ENCODE measurements around the gene STOX1. TPM values are rescaled to one million over a fixed set of nuclear protein-coding genes. Genes with fewer than 3 reads are reported as not detected.
"Not testable (repeated sequence)": the region's sequence is repeated elsewhere in the genome, so short reads cannot be mapped to it uniquely, and the experiment has no call there.

The STOX1 gene
- total RNA-seq, 2 donors from 2014 or later: 0.19 to 0.41 TPM

DNA sequence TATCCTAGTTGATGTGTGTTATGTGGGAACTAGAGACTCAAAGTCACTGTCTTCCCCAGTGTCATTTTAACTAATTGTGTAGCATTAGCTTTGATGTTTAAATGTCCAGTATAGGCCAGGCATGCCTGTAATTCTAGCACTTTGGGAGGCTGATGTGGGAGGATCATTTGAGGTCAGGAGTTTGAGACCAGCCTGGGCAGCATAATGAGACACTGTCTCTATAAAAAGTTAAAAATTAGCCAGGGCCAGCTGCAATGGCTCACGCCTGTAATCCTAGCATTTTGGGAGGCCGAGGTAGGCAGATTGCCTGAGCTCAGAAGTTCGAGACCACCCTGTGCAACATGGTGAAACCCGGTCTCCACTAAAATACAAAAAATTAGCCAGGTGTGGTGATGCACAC, 98.2 kb downstream of the STOX1 start:
- Mint-ChIP-seq H3K9me3 (no peaks in the 10 kb centered on the region), H3K27me3 (ENCODE audit: low read depth) (no peaks in the 10 kb centered on the region), H3K27ac (no peak overlapping the region), H3K4me1 (ENCODE audit: low read depth) (no peaks in the 10 kb centered on the region), H3K4me3 (no peak overlapping the region), H3K36me3 (ENCODE audit: insufficient read depth in 2 of 2) (peaks cover 3 to 18% of the 10 kb centered on the region in 2 donors)
- DNase-seq (no peak), ATAC-seq (replicated peaks in 1 of 2) (no peak)

GRCh38 chr10:68929157-68929556, 101.8 kb downstream of the STOX1 start:
- not testable (repeated sequence) for H3K9me3 Mint-ChIP-seq; H3K27me3 Mint-ChIP-seq (ENCODE audit: low read depth); H3K4me3 Mint-ChIP-seq; H3K27ac Mint-ChIP-seq; DNase-seq; ATAC-seq (replicated peaks in 1 of 2); H3K4me1 Mint-ChIP-seq (ENCODE audit: low read depth)
- H3K36me3 Mint-ChIP-seq (ENCODE audit: insufficient read depth in 2 of 2): peaks cover 6 to 23% of the 10 kb centered on the region in 2 donors

- H3K9me3 Mint-ChIP-seq; DNase-seq; H3K4me3 Mint-ChIP-seq; H3K27me3 Mint-ChIP-seq (ENCODE audit: low read depth); H3K27ac Mint-ChIP-seq; ATAC-seq (replicated peaks in 1 of 2); H3K4me1 Mint-ChIP-seq (ENCODE audit: low read depth): not testable (repeated sequence)
- H3K36me3 Mint-ChIP-seq (ENCODE audit: insufficient read depth in 2 of 2): peaks cover 6 to 25% of the 10 kb centered on the region in 2 donors
These were observed 102.6 kb downstream of the STOX1 start for GRCh38 chr10:68929888-68930287.

DNA sequence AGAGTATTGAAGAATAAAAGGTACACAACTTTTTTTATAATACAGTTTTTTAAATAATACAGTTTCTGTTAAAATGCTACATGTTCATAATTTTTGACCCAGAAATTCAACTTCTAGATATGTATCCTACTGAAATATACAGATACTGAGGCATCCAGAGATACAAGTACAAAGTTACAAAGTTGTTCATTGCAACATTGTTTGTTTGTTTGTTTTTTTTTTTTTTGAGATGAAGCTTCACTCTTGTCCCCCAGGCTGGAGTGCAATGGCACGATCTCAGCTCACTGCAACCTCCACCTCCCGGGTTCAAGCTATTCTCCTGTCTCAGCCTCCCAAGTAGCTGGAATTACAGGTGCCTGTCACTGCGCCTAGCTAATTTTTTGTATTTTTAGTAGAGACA, 105.5 kb downstream of the STOX1 start:
- H3K27me3 Mint-ChIP-seq (ENCODE audit: low read depth): not testable (repeated sequence)
- peaks cover 7 to 35% of the 10 kb centered on the region in 2 donors for H3K36me3 Mint-ChIP-seq (ENCODE audit: insufficient read depth in 2 of 2)

GRCh38 chr10:68934994-68935393, 107.7 kb downstream of the STOX1 start:
- H3K36me3 Mint-ChIP-seq (ENCODE audit: insufficient read depth in 2 of 2): peaks cover 6 to 31% of the 10 kb centered on the region in 2 donors
- H3K4me3 Mint-ChIP-seq: no peak overlapping the region
- no peaks in the 10 kb centered on the region for H3K27me3 Mint-ChIP-seq (ENCODE audit: low read depth)
- DNase-seq: no peak
- ATAC-seq (replicated peaks in 1 of 2): peak; percentile 44 to 48
- peak overlapping the region; percentile 60 for H3K27ac Mint-ChIP-seq
- H3K4me1 Mint-ChIP-seq (ENCODE audit: low read depth): peaks cover 15% of the 10 kb centered on the region
- H3K9me3 Mint-ChIP-seq: no peaks in the 10 kb centered on the region

More for the DNA sequence above, 105.5 kb downstream of the STOX1 start:
- not testable (repeated sequence) for DNase-seq; H3K27ac Mint-ChIP-seq; ATAC-seq (replicated peaks in 1 of 2); H3K4me3 Mint-ChIP-seq; H3K9me3 Mint-ChIP-seq
- H3K4me1 Mint-ChIP-seq (ENCODE audit: low read depth): peaks cover 15% of the 10 kb centered on the region

DNA sequence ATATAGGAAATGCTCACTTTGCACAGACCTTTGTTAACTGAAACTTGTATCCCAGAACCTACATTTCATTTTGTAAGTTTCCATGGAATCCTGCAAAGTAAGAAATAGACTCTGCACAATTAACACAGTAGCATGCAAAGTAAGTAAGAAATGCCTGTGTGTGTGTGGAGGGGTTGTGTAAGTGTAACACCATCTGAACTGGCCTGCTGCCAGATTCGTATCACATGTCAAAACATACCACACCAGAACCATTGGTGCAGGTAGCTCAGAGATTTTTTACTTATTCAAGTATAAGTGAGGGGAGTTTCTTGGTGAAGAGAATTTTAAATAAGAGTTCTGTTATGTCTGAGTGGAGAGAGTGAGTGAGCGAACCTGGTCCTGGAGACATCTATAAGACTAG, 110.8 kb downstream of the STOX1 start:
- Mint-ChIP-seq H3K4me3 (no peak overlapping the region), H3K27me3 (ENCODE audit: low read depth) (no peaks in the 10 kb centered on the region), H3K36me3 (ENCODE audit: insufficient read depth in 2 of 2) (peaks cover 4 to 22% of the 10 kb centered on the region in 2 donors), H3K4me1 (ENCODE audit: low read depth) (peaks cover 15% of the 10 kb centered on the region), H3K27ac (peak overlapping the region; percentile 35), H3K9me3 (no peaks in the 10 kb centered on the region)
- no peak for ATAC-seq (replicated peaks in 1 of 2)
- DNase-seq: no peak

GRCh38 chr10:68938884-68939283, 111.6 kb downstream of the STOX1 start:
- Mint-ChIP-seq H3K9me3 (no peaks in the 10 kb centered on the region), H3K27me3 (ENCODE audit: low read depth) (no peaks in the 10 kb centered on the region), H3K4me3 (no peak overlapping the region), H3K4me1 (ENCODE audit: low read depth) (peaks cover 15% of the 10 kb centered on the region), H3K27ac (peak overlapping the region; percentile 93), H3K36me3 (ENCODE audit: insufficient read depth in 2 of 2) (peaks cover 4 to 23% of the 10 kb centered on the region in 2 donors)
- ATAC-seq (replicated peaks in 1 of 2): no peak
- no peak for DNase-seq

- not testable (repeated sequence) for H3K4me1 Mint-ChIP-seq (ENCODE audit: low read depth); H3K27ac Mint-ChIP-seq; ATAC-seq (replicated peaks in 1 of 2); H3K27me3 Mint-ChIP-seq (ENCODE audit: low read depth); H3K9me3 Mint-ChIP-seq; DNase-seq; H3K4me3 Mint-ChIP-seq
- H3K36me3 Mint-ChIP-seq (ENCODE audit: insufficient read depth in 2 of 2): peaks cover 4 to 27% of the 10 kb centered on the region in 2 donors
These were observed 113.6 kb downstream of the STOX1 start for GRCh38 chr10:68940917-68941316.

Other genes with a start within 250 kb of the STOX1 start
- gene CCAR1, start 106.3 kb upstream of the STOX1 start, total RNA-seq: 100 to 1,000 TPM; 111 to 121 TPM
- 10 to 100 TPM; 61.8 to 62.8 TPM for gene DDX50, start 73.8 kb downstream of the STOX1 start, total RNA-seq
- 100 to 1,000 TPM; 138 to 148 TPM for gene DDX21, start 128.6 kb downstream of the STOX1 start, total RNA-seq
- gene KIFBP, start 161.3 kb downstream of the STOX1 start, total RNA-seq: 10 to 100 TPM; 16.3 to 17.5 TPM

All from activated T-cell treated with anti-CD3 and anti-CD28 coated beads, Interleukin-2, amount 50 U/mL, for 72 hours (primary cell).